Uterus (tissue), 4 donors: ENCODE data around the gene MAPK8IP2. TPM values are rescaled to one million over a fixed set of nuclear protein-coding genes. Genes with fewer than 3 reads are reported as not detected.
"Not testable (repeated sequence)": the region's sequence is repeated elsewhere in the genome, so short reads cannot be mapped to it uniquely, and the experiment has no call there.

Experiments
- DNase-seq, 2 donors: peaks; one replicate each; pipeline ENCODE4 v3.0.0-alpha.2; 2019 to 2020
- H3K27ac ChIP-seq, 2 donors: fragments of 200-600 bp; sonication (generic); 1 replicate in 1 of 2; 2 replicates in 1 of 2; pipeline ENCODE4 v1.5.1; 2016 to 2018
- H3K27me3 ChIP-seq, 2 donors: fragments of 200-600 bp; sonication (generic); one replicate each; pipeline ENCODE4 v1.5.1; 2018 to 2019; ENCODE audit warnings: control low read depth in 1 of 2
- H3K36me3 ChIP-seq, 2 donors: fragments of 200-600 bp; sonication (generic); one replicate each; pipeline ENCODE4 v1.5.1; 2019; ENCODE audit warnings: control low read depth in 1 of 2
- H3K4me1 ChIP-seq, 2 donors: fragments of 200-600 bp; sonication (generic); one replicate each; pipeline ENCODE4 v1.5.1; 2018 to 2019; ENCODE audit warnings: control low read depth in 1 of 2
- H3K4me3 ChIP-seq, 2 donors: fragments of 200-600 bp; sonication (generic); 1 replicate in 1 of 2; 2 replicates in 1 of 2; pipeline ENCODE4 v1.5.1; 2018 to 2019; ENCODE audit warnings: mild to moderate bottlenecking in 1 of 2
- H3K9me3 ChIP-seq, 2 donors: fragments of 200-600 bp; sonication (generic); one replicate each; pipeline ENCODE4 v1.5.1; 2019; ENCODE audit warnings: control low read depth in 1 of 2
- POLR2A ChIP-seq, 2 donors: fragments of 450-650 bp; IDR thresholded peaks; one replicate each; pipeline ENCODE4 v1.6.1; 2016; ENCODE audit warnings: antibody characterized with exemption in 2 of 2, mild to moderate bottlenecking in 1 of 2, moderate library complexity in 1 of 2
- intact Hi-C: fragments of 100-400 bp; cut with DNase I; formaldehyde crosslinking; loops from one replicate; pipeline ENCODE4 v1.15.1; 2023; ENCODE audit warnings: low total_unique reads
- total RNA-seq, 4 donors: library from RNA; depleted of rRNA in 3 of 4; stranded (reverse); fragments of >200 nt in 3 of 4; gene quantifications; one replicate each; pipeline versions ENCODE4 v1.1.0 to v1.2.4, GENCODE V29; 2014 to 2023
- TF ChIP-seq, protein P1 (sequence below), 4 experiments: fragments of 200-600 bp in 2 of 4; fragments of 450-650 bp in 2 of 4; sonication (generic) in 2 of 4; IDR thresholded peaks; one replicate each; pipeline ENCODE4 v1.5.1; 2016 to 2019; ENCODE audit warnings: antibody characterized with exemption in 4 of 4, mild to moderate bottlenecking in 2 of 4, moderate library complexity in 1 of 4
- donor health status: DM: yes; HTN: yes; CAD: no.

MAPK8IP2 gene
- total RNA-seq, 4 donors from 2014 or later, result 1.7 to 6.1 (median 5.2) TPM; not detected in 1

DNA sequence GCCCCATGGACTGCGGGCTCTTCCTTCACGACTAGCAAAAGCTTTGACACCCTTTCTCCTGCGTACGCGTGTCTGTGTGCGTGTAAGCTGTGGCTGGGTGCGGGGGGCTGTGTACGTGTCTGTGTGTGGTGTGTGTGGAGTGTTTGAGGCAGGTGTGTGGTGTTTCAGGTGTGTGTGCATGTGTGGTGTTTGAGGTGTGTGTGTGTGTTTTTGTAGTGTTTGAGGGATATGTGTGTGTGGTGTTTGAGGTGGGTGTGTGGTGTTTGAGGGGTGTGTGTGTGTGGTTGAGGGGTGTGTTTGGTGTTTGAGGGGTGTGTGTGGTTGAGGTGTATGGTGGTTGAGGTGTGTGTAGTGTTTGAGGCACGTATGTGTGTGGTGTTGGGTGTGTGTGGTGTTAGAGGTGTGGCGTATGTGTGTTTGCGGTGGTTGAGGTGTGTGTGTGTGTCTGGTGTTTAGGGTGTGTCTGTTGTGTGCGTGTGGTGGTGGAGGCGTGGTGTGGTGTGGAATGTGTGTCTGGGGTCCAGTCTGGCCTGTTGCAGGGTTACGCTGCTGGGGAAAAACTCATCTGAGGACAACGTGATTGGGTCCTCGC, 28.0 kb downstream of the MAPK8IP2 start:
- H3K9me3 ChIP-seq, result no peaks in the 10 kb centered on the region
- DNase-seq, result peak in 1 of 2 donors; percentile 15
- TF ChIP-seq, protein P1, sequence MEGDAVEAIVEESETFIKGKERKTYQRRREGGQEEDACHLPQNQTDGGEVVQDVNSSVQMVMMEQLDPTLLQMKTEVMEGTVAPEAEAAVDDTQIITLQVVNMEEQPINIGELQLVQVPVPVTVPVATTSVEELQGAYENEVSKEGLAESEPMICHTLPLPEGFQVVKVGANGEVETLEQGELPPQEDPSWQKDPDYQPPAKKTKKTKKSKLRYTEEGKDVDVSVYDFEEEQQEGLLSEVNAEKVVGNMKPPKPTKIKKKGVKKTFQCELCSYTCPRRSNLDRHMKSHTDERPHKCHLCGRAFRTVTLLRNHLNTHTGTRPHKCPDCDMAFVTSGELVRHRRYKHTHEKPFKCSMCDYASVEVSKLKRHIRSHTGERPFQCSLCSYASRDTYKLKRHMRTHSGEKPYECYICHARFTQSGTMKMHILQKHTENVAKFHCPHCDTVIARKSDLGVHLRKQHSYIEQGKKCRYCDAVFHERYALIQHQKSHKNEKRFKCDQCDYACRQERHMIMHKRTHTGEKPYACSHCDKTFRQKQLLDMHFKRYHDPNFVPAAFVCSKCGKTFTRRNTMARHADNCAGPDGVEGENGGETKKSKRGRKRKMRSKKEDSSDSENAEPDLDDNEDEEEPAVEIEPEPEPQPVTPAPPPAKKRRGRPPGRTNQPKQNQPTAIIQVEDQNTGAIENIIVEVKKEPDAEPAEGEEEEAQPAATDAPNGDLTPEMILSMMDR (IDR thresholded peaks at IDR 0.05), result no peak
- TF ChIP-seq POLR2A (IDR thresholded peaks at IDR 0.05), result no peak
- H3K4me1 ChIP-seq, result peaks cover 3 to 6% of the 10 kb centered on the region in 2 donors
- intact Hi-C loops, result no loop called here
- peak overlapping the region; percentile 67 to 72 for H3K27ac ChIP-seq
- H3K36me3 ChIP-seq, result no peaks in the 10 kb centered on the region
- peak overlapping the region; percentile 50 to 60 for H3K4me3 ChIP-seq
- no peaks in the 10 kb centered on the region for H3K27me3 ChIP-seq

DNA sequence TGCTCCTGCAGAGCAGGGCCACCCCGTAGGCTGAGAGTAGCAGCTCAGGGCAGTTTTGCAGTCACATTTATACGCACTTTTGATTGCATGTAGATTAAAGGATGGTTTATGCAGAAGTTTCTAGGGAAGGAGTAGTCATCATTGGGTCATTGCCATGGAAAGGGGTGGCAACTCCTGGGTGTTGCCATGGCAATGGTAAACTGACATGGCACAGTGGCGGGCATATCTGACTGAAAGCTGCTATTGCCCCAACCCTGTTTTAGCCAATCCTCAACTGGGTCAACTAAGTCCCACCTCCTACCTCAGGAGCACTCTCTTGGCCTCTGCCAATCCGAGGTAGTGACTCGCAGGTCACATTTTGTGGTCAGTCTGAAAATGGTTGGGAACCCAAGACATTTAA, 29.8 kb downstream of the MAPK8IP2 start:
- Histone ChIP-seq H3K36me3 (no peaks in the 10 kb centered on the region), H3K9me3 (no peaks in the 10 kb centered on the region), H3K4me1 (peaks cover 3 to 6% of the 10 kb centered on the region in 2 donors), H3K4me3 (no peak overlapping the region), H3K27me3 (no peaks in the 10 kb centered on the region), H3K27ac (no peak overlapping the region)
- DNase-seq, result peak in 1 of 2 donors; percentile 8
- TF ChIP-seq, protein P1 (IDR thresholded peaks at IDR 0.05), result no peak
- TF ChIP-seq POLR2A (IDR thresholded peaks at IDR 0.05), result no peak
- intact Hi-C loops, result no loop called here

DNA sequence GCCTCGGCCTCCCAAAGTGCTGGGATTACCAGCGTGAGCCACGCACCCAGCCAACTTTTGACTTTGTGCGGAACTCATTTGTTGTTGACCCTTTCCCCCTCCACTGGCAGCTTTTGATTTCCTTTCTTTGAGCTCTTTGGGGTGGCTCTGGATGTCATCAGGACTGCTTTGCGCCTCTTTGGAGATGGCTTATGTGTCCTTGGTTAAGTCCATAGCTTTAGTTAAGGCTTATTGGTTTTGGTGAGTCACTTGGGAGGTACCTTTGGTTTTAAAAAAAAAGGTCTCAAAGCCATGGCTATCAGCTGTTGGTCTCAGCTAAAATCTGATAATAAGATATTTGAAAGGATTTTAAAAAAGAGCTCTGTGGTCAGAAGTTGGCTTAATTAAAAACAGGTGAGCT, 32.5 kb downstream of the MAPK8IP2 start:
- DNase-seq, result peak in 1 of 2 donors; percentile 0
- intact Hi-C loops, result no loop called here
- Histone ChIP-seq H3K4me3 (no peak overlapping the region), H3K27me3 (no peaks in the 10 kb centered on the region), H3K36me3 (no peaks in the 10 kb centered on the region), H3K9me3 (no peaks in the 10 kb centered on the region), H3K27ac (no peak overlapping the region), H3K4me1 (peaks cover 3 to 6% of the 10 kb centered on the region in 2 donors)
- TF ChIP-seq, protein P1 (IDR thresholded peaks at IDR 0.05), result no peak
- no peak for TF ChIP-seq POLR2A (IDR thresholded peaks at IDR 0.05)

DNA sequence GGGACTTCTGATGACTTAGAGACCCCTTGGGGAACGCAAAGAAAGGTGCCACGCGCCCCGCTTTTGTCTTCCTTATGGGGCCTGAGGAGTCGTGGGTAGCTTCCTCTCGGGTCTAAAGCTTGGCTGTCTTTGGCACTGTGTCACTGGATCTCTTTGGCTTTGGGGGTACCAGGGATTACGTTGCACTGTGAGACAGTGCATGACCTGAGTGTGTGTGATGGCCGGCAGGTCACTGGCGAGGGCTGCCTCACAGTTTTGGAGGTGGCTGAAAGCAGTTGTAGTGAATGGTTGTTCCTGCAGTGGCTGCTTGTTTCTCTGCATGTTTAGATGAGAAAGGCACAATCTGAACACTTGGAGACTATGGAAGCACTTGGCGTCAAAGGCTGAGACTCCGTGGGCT, 33.2 kb downstream of the MAPK8IP2 start:
- peak in 1 of 2 donors; percentile 5 for DNase-seq
- Histone ChIP-seq H3K36me3 (no peaks in the 10 kb centered on the region), H3K4me3 (no peak overlapping the region), H3K9me3 (no peaks in the 10 kb centered on the region), H3K27ac (no peak overlapping the region), H3K27me3 (no peaks in the 10 kb centered on the region), H3K4me1 (peaks cover 1 to 2% of the 10 kb centered on the region in 2 donors)
- TF ChIP-seq POLR2A (IDR thresholded peaks at IDR 0.05), result no peak
- TF ChIP-seq, protein P1 (IDR thresholded peaks at IDR 0.05), result no peak
- intact Hi-C loops, result no loop called here

DNA sequence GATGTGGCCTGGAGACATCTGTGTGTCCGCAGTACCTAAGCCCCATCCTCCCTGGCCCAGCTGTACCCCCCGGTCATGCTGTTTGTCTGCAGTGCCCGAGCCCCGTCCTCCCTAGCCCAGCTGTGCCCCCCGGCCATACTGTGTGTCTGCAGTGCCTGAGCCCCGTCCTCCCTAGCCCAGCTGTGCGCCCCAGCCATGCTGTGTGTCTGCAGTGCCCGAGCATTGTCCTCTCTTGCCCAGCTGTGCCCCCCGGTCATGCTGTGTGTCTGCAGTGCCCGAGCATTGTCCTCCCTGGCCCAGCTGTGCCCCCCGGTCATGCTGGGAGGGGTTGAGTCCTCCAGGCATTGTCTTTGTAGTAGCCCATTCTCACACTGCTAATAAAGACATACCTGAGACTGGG, 35.0 kb downstream of the MAPK8IP2 start:
- no peak overlapping the region for H3K27ac ChIP-seq
- H3K9me3 ChIP-seq, result no peaks in the 10 kb centered on the region
- TF ChIP-seq, protein P1 (IDR thresholded peaks at IDR 0.05), result no peak
- no peak for TF ChIP-seq POLR2A (IDR thresholded peaks at IDR 0.05)
- H3K27me3 ChIP-seq, result no peaks in the 10 kb centered on the region
- intact Hi-C loops, result no loop called here
- no peaks in the 10 kb centered on the region for H3K4me1 ChIP-seq
- H3K36me3 ChIP-seq, result no peaks in the 10 kb centered on the region
- no peak for DNase-seq
- no peak overlapping the region for H3K4me3 ChIP-seq

DNA sequence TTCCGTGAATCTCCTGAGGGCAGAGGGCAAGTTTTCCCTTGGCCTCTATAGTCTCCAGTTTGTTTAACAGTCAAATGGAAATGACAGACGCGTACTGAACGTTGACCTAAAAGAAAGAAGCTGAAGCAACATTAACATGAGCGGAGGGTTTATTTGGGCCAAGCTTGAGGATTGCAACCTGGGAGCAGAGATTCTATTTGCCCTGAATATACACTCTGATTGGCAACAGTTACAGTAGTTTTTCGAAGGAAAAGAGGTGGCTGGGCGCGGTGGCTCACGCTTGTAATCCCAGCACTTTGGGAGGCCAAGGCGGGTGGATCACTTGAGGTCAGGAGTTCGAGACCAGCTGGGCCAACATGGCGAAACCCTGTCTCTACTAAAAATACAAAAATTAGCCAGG, 39.7 kb downstream of the MAPK8IP2 start:
- intact Hi-C loops, H3K4me1 ChIP-seq, H3K27ac ChIP-seq, DNase-seq, H3K4me3 ChIP-seq, H3K36me3 ChIP-seq, H3K9me3 ChIP-seq: not testable (repeated sequence)
- H3K27me3 ChIP-seq, result peaks cover 0 to 10% of the 10 kb centered on the region in 2 donors
